GM19193 (cell line): ENCODE results near the gene NECAB2.

ENCODE experiments used
- POLR2A ChIP-seq: IDR thresholded peaks from 4 replicates; pipeline ENCODE4 v1.6.1; 2011; ENCODE audit not compliant: insufficient read depth, insufficient read length; ENCODE audit errors: extremely low read depth

NECAB2 gene

GRCh38 chr16:83932955-83933673 lies 34.9 kb upstream of the NECAB2 start:
- no peak for TF ChIP-seq POLR2A

DNA sequence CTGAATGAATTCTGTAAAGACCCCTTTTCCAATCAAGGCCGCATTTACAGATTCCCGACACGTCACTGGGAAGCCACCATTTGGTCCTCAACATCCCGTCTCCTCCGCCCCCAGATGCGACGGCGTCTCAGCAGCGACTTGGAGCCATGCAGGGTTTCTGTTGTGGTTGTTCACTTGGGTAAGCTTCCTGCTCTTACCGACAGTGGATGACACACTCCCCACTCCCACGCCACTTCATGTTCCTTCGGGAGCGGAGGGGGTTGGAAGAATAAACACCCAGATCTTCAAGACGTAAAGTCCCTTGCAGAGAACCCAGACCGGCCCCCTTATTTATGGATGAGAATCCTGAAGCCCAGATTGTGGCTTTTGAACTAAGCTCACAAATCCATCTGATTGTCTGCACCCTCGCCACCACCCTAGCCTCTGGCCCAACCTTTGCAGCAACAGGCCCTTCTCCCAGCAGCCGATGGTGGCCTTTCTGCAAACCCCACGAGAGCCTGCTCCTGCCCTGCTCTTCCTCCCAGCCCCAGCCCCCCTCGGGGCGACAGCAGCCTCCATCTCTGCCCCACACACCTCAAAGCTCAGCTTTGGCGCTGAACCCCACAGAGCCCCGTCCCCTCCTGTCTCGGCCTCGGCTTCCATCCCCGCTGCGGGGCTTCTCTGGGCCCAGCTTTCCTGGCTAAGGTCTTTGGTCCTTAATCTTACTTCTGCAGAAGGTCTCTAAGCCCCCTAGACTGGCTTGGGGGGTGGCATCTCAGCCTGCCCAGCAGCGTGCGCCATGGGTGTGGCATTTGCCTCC lies 34.0 kb upstream of the NECAB2 start:
- no peak for TF ChIP-seq POLR2A

DNA sequence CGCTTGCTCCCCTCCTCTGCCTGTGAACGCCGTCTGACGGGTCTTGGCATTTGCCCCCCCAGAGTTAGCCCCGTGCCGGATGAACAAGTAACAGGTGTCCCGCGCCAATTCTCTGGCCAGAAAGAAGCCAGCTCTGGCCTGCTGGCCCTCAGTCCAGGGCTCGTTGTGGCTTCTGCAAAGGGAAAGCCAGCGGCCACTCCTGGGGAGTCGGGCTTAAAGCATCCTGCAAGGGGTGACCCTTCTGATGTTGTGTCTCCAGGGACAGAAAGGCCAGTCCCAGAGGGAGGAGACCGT lies 33.4 kb upstream of the NECAB2 start:
- TF ChIP-seq POLR2A, result no peak

GRCh38 chr16:83935005-83935857 lies 32.8 kb upstream of the NECAB2 start:
- no peak for TF ChIP-seq POLR2A

DNA sequence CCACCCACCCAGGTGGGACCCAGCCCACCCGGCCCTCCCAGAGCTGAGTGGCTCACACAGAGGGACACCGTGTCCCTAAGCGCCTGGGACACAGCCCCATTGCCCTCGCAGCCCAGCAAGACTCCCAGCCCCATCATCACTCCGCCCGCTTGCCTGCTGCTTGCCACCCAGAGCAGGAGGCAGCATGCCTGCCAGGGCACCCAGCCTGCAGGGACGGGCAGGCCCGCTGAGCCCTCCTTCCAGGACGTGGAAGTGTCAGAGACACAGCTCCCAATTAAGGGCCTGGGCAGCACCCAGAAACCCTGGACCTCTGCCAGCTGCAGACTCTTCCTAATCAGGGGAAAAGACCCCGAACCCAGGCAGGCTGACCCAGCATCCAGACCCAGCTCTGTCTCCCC lies 32.2 kb upstream of the NECAB2 start:
- TF ChIP-seq POLR2A, result no peak

DNA sequence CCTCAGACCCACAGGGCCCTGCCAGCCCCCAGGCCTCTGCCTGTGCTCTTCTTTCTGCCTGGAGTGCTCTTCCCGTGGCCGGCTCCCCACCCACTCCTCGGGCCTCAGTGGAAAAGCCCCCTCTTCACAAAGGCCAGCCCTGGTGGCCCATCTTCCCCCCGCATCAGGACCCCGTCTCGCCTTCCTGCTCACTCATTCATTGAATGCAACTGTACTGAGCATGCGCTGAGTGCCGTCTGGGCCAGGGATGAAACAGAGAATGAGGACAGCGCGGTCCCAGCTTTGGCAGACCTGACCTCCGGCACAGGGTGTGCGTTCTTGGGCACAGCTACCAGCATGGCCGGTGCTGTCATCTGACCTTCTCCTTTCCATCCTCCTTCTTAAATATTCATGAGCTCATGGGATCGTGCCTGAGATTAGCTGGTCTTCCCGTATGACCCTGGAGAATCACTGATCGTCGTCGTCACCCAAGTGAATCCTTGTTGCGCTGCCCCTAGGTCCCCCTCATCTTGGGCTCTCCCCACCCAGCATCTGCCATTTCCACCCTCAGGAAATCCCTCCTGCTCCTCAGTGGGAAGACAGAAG lies 31.4 kb upstream of the NECAB2 start:
- no peak for TF ChIP-seq POLR2A

DNA sequence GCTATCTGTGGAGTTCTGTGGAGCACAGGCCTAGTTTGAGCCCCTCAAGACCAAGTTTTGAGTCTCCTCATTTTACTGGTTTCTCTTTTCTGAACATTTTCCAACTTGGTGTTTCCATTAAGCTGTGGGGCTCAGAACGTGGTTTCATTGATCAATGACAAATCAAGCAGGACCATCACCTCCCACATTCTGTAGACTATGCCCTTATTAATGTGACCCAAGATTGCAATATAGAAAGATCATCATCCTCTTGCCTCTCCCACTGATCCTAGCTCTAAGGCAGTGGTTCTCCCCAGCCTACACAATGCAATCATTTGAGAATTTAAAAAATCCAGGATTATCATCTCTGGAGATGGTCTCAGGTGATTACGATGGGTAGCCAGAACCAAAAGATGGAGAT lies 30.8 kb upstream of the NECAB2 start:
- no peak for TF ChIP-seq POLR2A

GRCh38 chr16:83937922-83938885 lies 29.8 kb upstream of the NECAB2 start:
- TF ChIP-seq POLR2A, result no peak

- no peak for TF ChIP-seq POLR2A
These were observed 28.7 kb upstream of the NECAB2 start for GRCh38 chr16:83939266-83939855.

- no peak for TF ChIP-seq POLR2A
These were observed 27.9 kb upstream of the NECAB2 start for GRCh38 chr16:83940119-83940518.

- TF ChIP-seq POLR2A, result no peak
These were observed 27.2 kb upstream of the NECAB2 start for GRCh38 chr16:83940630-83941378.

- no peak for TF ChIP-seq POLR2A
These were observed 26.0 kb upstream of the NECAB2 start for GRCh38 chr16:83942074-83942473.

- no peak for TF ChIP-seq POLR2A
These were observed 25.1 kb upstream of the NECAB2 start for GRCh38 chr16:83942815-83943515.

GRCh38 chr16:83943516-83944050 lies 24.5 kb upstream of the NECAB2 start:
- no peak for TF ChIP-seq POLR2A
